A549 (cell line): ENCODE measurements around the gene ALG10B. TPM values are rescaled to one million over a fixed set of nuclear protein-coding genes. Genes with fewer than 3 reads are reported as not detected.

Source experiments
- ATAC-seq, 2 experiments: fragments of 200-7000 bp in 1 of 2; fragments of >200 bp in 1 of 2; cut with Nextera tagmentation in 1 of 2; cut with Tn5 transposase in 1 of 2; 3 replicates each; pipeline versions ENCODE4 v1.8.0 to v1.9.1; 2018 to 2020; ENCODE audit warnings: mild to moderate bottlenecking in 1 of 2, moderate library complexity in 1 of 2
- CTCF ChIA-PET: fragments of 300-600 bp; sonication (Branson Sonifier 250); formaldehyde crosslinking; extraction: SDS; loops from one replicate; lab custom pipeline; 2021; ENCODE audit warnings: antibody characterized with exemption, inconsistent platforms; lab: Yijun Ruan, JAX
- POLR2A ChIA-PET: fragments of 350-600 bp; formaldehyde crosslinking; extraction: SDS; loops from one replicate; lab custom pipeline; 2021; ENCODE audit warnings: antibody characterized with exemption, inconsistent platforms; lab: Yijun Ruan, JAX
- DNase-seq, 2 experiments: peaks; one replicate each; pipeline versions ENCODE4 v3.0.0 to v3.0.0-alpha.2; 2011 to 2016; ENCODE audit warnings: low read depth in 1 of 2, low spot score in 1 of 2
- FAIRE-seq: peaks from 2 replicates; lab custom pipeline; 2011; peaks lifted over from hg19 to GRCh38; lab: Jason Lieb, UNC
- H3K27ac ChIP-seq, 2 experiments: fragments of >200 bp; sonication (Bioruptor Twin); formaldehyde crosslinking; 3 replicates each; pipeline ENCODE4 v1.5.1; 2016 to 2017
- H3K4me1 ChIP-seq: fragments of >200 bp; sonication (Bioruptor Twin); formaldehyde crosslinking; 3 replicates; pipeline ENCODE4 v1.6.1; 2016
- H3K4me2 ChIP-seq: fragments of >200 bp; sonication (Bioruptor Twin); formaldehyde crosslinking; 3 replicates; pipeline ENCODE4 v1.6.1; 2016
- H3K4me3 ChIP-seq: fragments of >200 bp; sonication (Bioruptor Twin); formaldehyde crosslinking; 3 replicates; pipeline ENCODE4 v1.5.1; 2016
- H3K9me3 ChIP-seq: fragments of >200 bp; sonication (Bioruptor Twin); formaldehyde crosslinking; 3 replicates; pipeline ENCODE4 v1.6.1; 2016
- ATOH8 ChIP-seq: fragments of 250-450 bp; sonication (Bioruptor Pico); IDR thresholded peaks from 2 replicates; pipeline ENCODE4 v1.5.0; 2020; ENCODE audit warnings: low read depth, mild to moderate bottlenecking, moderate library complexity
- BCL3 ChIP-seq: fragments of >200 bp; sonication (Bioruptor Twin); formaldehyde crosslinking; IDR thresholded peaks from 3 replicates; pipeline ENCODE4 v1.6.1; 2016
- BHLHE40 ChIP-seq: IDR thresholded peaks from 2 replicates; pipeline ENCODE4 v1.6.1; 2012; ENCODE audit warnings: low read depth, low read length, inconsistent platforms
- CEBPB ChIP-seq, 2 experiments: fragments of >200 bp in 1 of 2; sonication (Bioruptor Twin) in 1 of 2; formaldehyde crosslinking in 1 of 2; IDR thresholded peaks; 2 replicates each; pipeline ENCODE4 v1.6.1; 2012 to 2016
- CHD4 ChIP-seq: fragments of 200-600 bp; sonication (generic); IDR thresholded peaks from 2 replicates; pipeline ENCODE4 v1.6.1; 2016; ENCODE audit warnings: antibody characterized with exemption, mild to moderate bottlenecking, borderline replicate concordance
- CTCF ChIP-seq: fragments of >200 bp; sonication (Bioruptor Twin); formaldehyde crosslinking; IDR thresholded peaks from 3 replicates; pipeline ENCODE4 v1.5.1; 2016
- EP300 ChIP-seq, 2 experiments: fragments of >200 bp; sonication (Bioruptor Twin); formaldehyde crosslinking; IDR thresholded peaks; 2 replicates in 1 of 2; 3 replicates in 1 of 2; pipeline ENCODE4 v1.6.1; 2016 to 2017
- ESRRA ChIP-seq: fragments of 150-350 bp; IDR thresholded peaks from 2 replicates; pipeline ENCODE4 v1.6.1; 2014; ENCODE audit warnings: mild to moderate bottlenecking, low read length, borderline replicate concordance
- GATA3 ChIP-seq: IDR thresholded peaks from 2 replicates; pipeline ENCODE4 v1.6.1; 2012; ENCODE audit warnings: borderline replicate concordance
- HMGXB4 ChIP-seq: fragments of 250-450 bp; sonication (Bioruptor Pico); IDR thresholded peaks from 2 replicates; pipeline ENCODE4 v1.5.0; 2021; ENCODE audit warnings: mild to moderate bottlenecking, moderate library complexity, borderline replicate concordance
- HOXA7 ChIP-seq: fragments of 250-450 bp; sonication (Bioruptor Pico); IDR thresholded peaks from 2 replicates; pipeline ENCODE4 v1.5.0; 2020; ENCODE audit warnings: mild to moderate bottlenecking, moderate library complexity
- HOXB13 ChIP-seq: fragments of 250-450 bp; sonication (Bioruptor Pico); IDR thresholded peaks from 2 replicates; pipeline ENCODE4 v1.5.0; 2020; ENCODE audit warnings: low read depth, mild to moderate bottlenecking, moderate library complexity
- JUN ChIP-seq, 2 experiments: fragments of >200 bp; sonication (Bioruptor Twin); formaldehyde crosslinking; IDR thresholded peaks; 2 replicates in 1 of 2; 3 replicates in 1 of 2; pipeline ENCODE4 v1.6.1; 2016 to 2017
- KDM1A ChIP-seq: fragments of 200-600 bp; sonication (generic); IDR thresholded peaks from 2 replicates; pipeline ENCODE4 v1.6.1; 2016; ENCODE audit warnings: low read depth, mild to moderate bottlenecking
- KDM5A ChIP-seq: fragments of 200-600 bp; sonication (generic); IDR thresholded peaks from 2 replicates; pipeline ENCODE4 v1.6.1; 2016; ENCODE audit warnings: antibody characterized with exemption, mild to moderate bottlenecking
- MAX ChIP-seq: IDR thresholded peaks from 2 replicates; pipeline ENCODE4 v1.6.1; 2012
- MYC ChIP-seq: IDR thresholded peaks from 2 replicates; pipeline ENCODE4 v1.6.1; 2012; ENCODE audit warnings: mild to moderate bottlenecking, inconsistent platforms, low read length, improper control_type of control experiment, borderline replicate concordance
- PBX3 ChIP-seq: IDR thresholded peaks from 2 replicates; pipeline ENCODE4 v1.6.1; 2012
- PHF8 ChIP-seq: fragments of 200-600 bp; sonication (generic); IDR thresholded peaks from 2 replicates; pipeline ENCODE4 v1.6.1; 2016; ENCODE audit warnings: low read depth, mild to moderate bottlenecking, antibody characterized with exemption, moderate library complexity, borderline replicate concordance
- POLR2A ChIP-seq: IDR thresholded peaks from 2 replicates; pipeline ENCODE4 v1.6.1; 2012; ENCODE audit warnings: mild to moderate bottlenecking, low read length
- POLR2AphosphoS2 ChIP-seq: conservative IDR thresholded peaks from 2 replicates; pipeline ENCODE4 v1.6.1; 2012; ENCODE audit warnings: low read length, improper control_type of control experiment, inconsistent platforms
- RAD21 ChIP-seq, 2 experiments: fragments of >200 bp in 1 of 2; sonication (Bioruptor Twin) in 1 of 2; formaldehyde crosslinking in 1 of 2; IDR thresholded peaks in 1 of 2; conservative IDR thresholded peaks in 1 of 2; 2 replicates in 1 of 2; 3 replicates in 1 of 2; pipeline ENCODE4 v1.6.1; 2012 to 2018; ENCODE audit warnings: inconsistent platforms in 1 of 2
- RFX5 ChIP-seq: fragments of 450-650 bp; IDR thresholded peaks from 2 replicates; pipeline ENCODE4 v1.7.1; 2014; ENCODE audit warnings: antibody characterized with exemption, mild to moderate bottlenecking, moderate library complexity
- SMC3 ChIP-seq: fragments of >200 bp; sonication (Bioruptor Twin); formaldehyde crosslinking; IDR thresholded peaks from 3 replicates; pipeline ENCODE4 v1.6.1; 2018; ENCODE audit warnings: inconsistent platforms
- SREBF2 ChIP-seq: fragments of 450-650 bp; IDR thresholded peaks from 2 replicates; pipeline ENCODE4 v1.6.1; 2014; ENCODE audit warnings: mild to moderate bottlenecking, moderate library complexity
- TP53 ChIP-seq: fragments of 250-450 bp; sonication (Bioruptor Pico); IDR thresholded peaks from 2 replicates; pipeline ENCODE4 v1.5.0; 2021; ENCODE audit warnings: mild to moderate bottlenecking, moderate library complexity
- ZFP36 ChIP-seq: fragments of 450-650 bp; IDR thresholded peaks from 2 replicates; pipeline ENCODE4 v1.6.1; 2014; ENCODE audit warnings: borderline replicate concordance; ENCODE audit not compliant: partially characterized antibody
- ZNF302 ChIP-seq: fragments of 250-450 bp; sonication (Bioruptor Pico); IDR thresholded peaks from 2 replicates; pipeline ENCODE4 v1.9.0; 2021; ENCODE audit warnings: inconsistent platforms, mild to moderate bottlenecking, moderate library complexity
- ZSCAN20 ChIP-seq: fragments of 250-450 bp; sonication (Bioruptor Pico); IDR thresholded peaks from 2 replicates; pipeline ENCODE4 v1.8.0; 2022; ENCODE audit warnings: mild to moderate bottlenecking, moderate library complexity
- WGBS: methylation state at CpG from one replicate; pipeline ENCODE4 v1.1.6; 2017; ENCODE audit errors: missing lambda C conversion rate; 5-methylcytosine and 5-hydroxymethylcytosine counted together
- polyA minus RNA-seq: library from RNA; depleted of rRNA, polyadenylated mRNA; stranded (reverse); fragments of >200 nt; gene quantifications from 2 replicates; pipeline ENCODE4 v1.2.3, GENCODE V29; 2011; rRNA and poly(A)+ RNA removed
- polyA plus RNA-seq, 4 experiments: library from polyadenylated mRNA; depleted of rRNA in 3 of 4; stranded (reverse); fragments of >200 nt; fragmentation: RNase III in 1 of 4; extraction: RNeasy Plus Mini Kit Qiagen cat#74134 plus additional on column Dnase treatment in 1 of 4; gene quantifications; 2 replicates in 3 of 4; 3 replicates in 1 of 4; pipeline ENCODE4 v1.2.3, GENCODE V29; 2011 to 2017

The ALG10B gene
- polyA plus RNA-seq (2011; rRNA removed) (10.5 and 15.2 TPM in 2 replicates), polyA plus RNA-seq (2017; fragmentation: RNase III; extraction: RNeasy Plus Mini Kit Qiagen cat#74134 plus additional on column Dnase treatment) (3.5 to 4.7 TPM (median 3.7 TPM) in 3 replicates), polyA minus RNA-seq (36.7 and 38.8 TPM in 2 replicates)
- 6.3 and 6.7 TPM in 2 replicates for polyA plus RNA-seq (2012; cell fraction: cytosol; rRNA removed)
- 7.2 and 8.9 TPM in 2 replicates for polyA plus RNA-seq (2012; cell fraction: nucleus; rRNA removed)

GRCh38 chr12:38316391-38317129, at the start of gene ALG10B:
Gene ALG10B (plus strand): TSS chr12:38316774. CDS start chr12:38316894, 120 bp downstream.
- FAIRE-seq (peak; percentile 65), DNase-seq (peak; percentile 81 to 98), ATAC-seq (peak; percentile 100)
- peak within 1 kb of the TSS; percentile 80 for H3K4me3 ChIP-seq
- H3K4me1 ChIP-seq: peaks cover 3% of the 10 kb centered on the region; the same call in 1 of the 3 replicates
- peak; percentile 62; the same call in 1 of the 2 replicates for TF ChIP-seq PHF8
- no peak for TF ChIP-seq ZSCAN20
- no peak for TF ChIP-seq BCL3
- no peak for TF ChIP-seq KDM1A
- peak; percentile 36 to 84; a peak in 4 of 5 replicates for TF ChIP-seq JUN (IDR thresholded peaks at IDR 0.05)
- peak; percentile 80 for TF ChIP-seq CTCF
- TF ChIP-seq ZFP36: no peak
- TF ChIP-seq ESRRA: no peak
- TF ChIP-seq CEBPB (IDR thresholded peaks at IDR 0.05): peak in 1 of 2 experiments; percentile 66; a peak in 2 of 4 replicates
- no peak for TF ChIP-seq EP300 (IDR thresholded peaks at IDR 0.05)
- TF ChIP-seq HMGXB4: no peak
- no peak for TF ChIP-seq HOXA7
- TF ChIP-seq RFX5: no peak
- peak; percentile 28 for TF ChIP-seq PBX3
- TF ChIP-seq BHLHE40: no peak
- TF ChIP-seq SMC3: peak; percentile 92
- no peak for TF ChIP-seq TP53
- peak; percentile 30 for TF ChIP-seq KDM5A
- TF ChIP-seq HOXB13 (CRISPR knock-in tag): no peak
- no peak for TF ChIP-seq ATOH8 (CRISPR knock-in tag)
- no peak for TF ChIP-seq POLR2AphosphoS2
- TF ChIP-seq POLR2A: peak; percentile 43
- peak; percentile 88 to 94 for TF ChIP-seq RAD21 (conservative IDR thresholded peaks at IDR 0.05 in 1 of 2, IDR thresholded peaks at IDR 0.05 in 1 of 2)
- TF ChIP-seq SREBF2: no peak
- no peak for TF ChIP-seq ZNF302
- TF ChIP-seq CHD4: no peak
- TF ChIP-seq GATA3: peak; percentile 53; the same call in 1 of the 2 replicates
- TF ChIP-seq MAX: peak; percentile 88
- no peak for TF ChIP-seq MYC
- peak within 1 kb of the TSS; percentile 89 for H3K4me2 ChIP-seq
- H3K9me3 ChIP-seq: no peaks in the 10 kb centered on the region
- ChIA-PET POLR2A (interaction anchor here (0.6 to 1.8 kb wide), 6 partner anchors 177 to 787 kb away, joined by 3 to 17 read pairs (median 3); no protein-coding TSS in a partner anchor), CTCF (interaction anchor here (0.6 to 2.6 kb wide), 13 partner anchors 9 to 583 kb away, joined by 3 to 11 read pairs (median 4); no protein-coding TSS in a partner anchor)
- H3K27ac ChIP-seq: peak within 1 kb of the TSS; percentile 83 to 96
- WGBS: 2% methylated on average over 42 of the region's 42 CpGs
